ENCODE measurements around the gene HP.

Gene HP

DNA sequence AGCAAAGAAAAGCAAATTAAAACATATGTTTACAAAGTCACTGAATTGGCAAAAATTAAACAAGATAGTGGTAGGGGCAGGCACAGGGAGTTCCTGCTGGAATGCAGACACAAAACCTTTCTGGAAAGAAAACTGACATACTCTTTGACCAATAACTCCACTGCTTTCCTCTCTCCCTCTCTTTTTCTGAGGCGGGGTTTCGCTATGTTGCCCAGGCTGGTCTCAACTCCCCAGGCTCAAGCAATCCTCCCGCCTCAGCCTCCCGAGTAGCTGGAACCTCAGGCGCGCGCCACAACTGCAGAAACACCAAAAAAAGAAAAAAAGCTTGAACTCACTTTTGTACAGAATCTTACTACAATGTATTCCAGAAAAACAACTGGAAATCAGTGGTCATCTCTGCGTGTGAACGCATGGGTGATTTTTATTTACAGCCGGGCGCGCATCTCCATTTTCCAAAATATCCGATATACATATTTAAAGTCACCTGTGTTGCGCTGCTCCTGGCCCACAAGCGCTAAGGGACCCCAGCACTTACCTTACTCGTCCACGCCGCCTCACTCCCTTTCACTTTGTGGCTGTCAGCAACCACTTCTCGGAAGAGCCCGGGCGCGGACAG, 38.6 kb downstream of the HP start:
- no peak for DNase-seq

GRCh38 chr16:72093448-72094265, 39.4 kb downstream of the HP start, which contains the start of the genes DHX38 and TXNL4B:
DHX38 (plus strand) TSS chr16:72093847; CDS start chr16:72096158, 2,311 bp downstream.
TXNL4B (minus strand) TSS chr16:72093620; CDS start chr16:72090749, 2,871 bp downstream.
- DNase-seq: peak; percentile 99

DNA sequence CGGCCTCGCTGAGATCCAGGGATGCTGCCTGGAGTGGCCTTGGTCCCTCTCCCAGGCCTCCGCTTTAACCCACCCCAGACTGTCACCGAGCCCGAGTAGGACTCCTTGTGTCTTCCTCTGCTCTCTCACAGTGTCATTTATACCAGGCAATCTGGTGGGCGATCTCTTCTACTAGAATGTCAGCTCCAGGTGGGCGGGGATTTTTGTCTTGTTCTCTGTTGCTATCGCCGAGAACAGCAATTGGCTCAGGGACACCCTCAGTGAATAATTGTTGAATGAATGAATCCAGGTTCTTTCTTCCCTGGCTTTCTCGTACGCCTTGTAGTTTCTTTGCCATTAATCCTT, 39.9 kb downstream of the HP start:
- DNase-seq: no peak

DNA sequence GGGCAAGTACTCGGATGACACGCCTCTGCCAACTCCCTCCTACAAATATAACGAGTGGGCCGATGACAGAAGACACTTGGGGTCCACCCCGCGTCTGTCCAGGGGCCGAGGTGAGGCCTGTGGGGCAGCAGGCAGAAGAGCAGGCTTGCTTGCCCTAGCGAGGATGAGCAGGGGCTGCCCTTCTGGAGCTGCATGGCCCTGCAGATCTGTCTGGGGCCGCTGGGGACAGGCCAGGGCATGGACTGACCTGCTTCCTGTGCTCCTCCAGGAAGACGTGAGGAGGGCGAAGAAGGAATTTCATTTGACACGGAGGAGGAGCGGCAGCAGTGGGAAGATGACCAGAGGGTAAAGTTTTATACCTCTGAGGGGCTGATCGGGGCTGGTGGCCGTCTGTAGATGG, 44.6 kb downstream of the HP start:
- DNase-seq: no peak

- peak; percentile 55 for DNase-seq
Measured at GRCh38 chr16:72099377-72099818, 45.1 kb downstream of the HP start.

DNA sequence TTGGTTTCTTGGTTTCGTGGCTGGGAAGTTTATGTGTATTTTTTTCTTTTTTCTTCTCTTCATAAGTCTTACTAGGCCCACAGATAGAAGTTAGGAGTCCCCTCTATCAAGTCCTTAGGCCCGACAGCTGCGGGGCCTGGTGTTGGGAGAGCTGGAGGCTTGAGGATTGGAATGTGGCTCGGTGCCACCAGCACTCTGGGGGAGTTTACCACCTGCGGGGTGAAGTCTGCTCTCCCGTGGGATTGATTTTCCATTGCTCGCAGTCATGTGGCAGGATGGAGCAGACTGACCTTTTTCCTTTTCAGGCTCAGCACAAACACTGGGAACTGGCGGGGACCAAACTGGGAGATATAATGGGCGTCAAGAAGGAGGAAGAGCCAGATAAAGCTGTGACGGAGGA, 46.9 kb downstream of the HP start:
- DNase-seq: no peak

GRCh38 chr16:72104905-72105304, 50.6 kb downstream of the HP start:
- DNase-seq: no peak

GRCh38 chr16:72105978-72106377, 51.7 kb downstream of the HP start:
- no peak for DNase-seq

DNA sequence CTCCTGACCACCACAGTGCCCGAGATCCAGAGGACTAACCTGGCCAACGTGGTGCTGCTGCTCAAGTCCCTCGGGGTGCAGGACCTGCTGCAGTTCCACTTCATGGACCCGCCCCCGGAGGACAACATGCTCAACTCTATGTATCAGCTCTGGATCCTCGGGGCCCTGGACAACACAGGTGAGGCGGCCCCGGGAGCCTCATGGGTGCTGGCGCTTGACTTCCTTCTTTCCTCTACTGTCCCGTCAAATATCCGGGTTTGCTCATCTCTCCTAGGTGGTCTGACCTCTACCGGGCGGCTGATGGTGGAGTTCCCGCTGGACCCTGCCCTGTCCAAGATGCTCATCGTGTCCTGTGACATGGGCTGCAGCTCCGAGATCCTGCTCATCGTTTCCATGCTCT, 53.1 kb downstream of the HP start:
- no peak for DNase-seq

GRCh38 chr16:72108353-72109102, 54.2 kb downstream of the HP start:
- no peak for DNase-seq

DNA sequence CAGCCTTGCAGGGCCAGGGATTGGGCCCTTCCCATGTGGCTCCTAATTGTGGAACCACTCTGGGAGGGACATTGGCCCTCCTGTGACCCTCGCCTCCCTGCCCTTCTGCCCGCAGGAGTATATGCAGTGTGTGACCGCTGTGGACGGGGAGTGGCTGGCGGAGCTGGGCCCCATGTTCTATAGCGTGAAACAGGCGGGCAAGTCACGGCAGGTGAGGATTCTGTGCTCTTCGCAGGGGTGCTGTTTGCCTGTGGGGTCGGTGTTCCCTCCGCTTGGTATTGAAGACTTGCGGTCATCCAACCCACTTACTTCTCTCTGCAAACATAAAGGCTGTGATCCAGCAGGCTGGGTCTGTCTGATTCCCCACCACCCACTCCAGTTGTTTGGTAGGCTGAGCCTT, 55.0 kb downstream of the HP start:
- no peak for DNase-seq

DNA sequence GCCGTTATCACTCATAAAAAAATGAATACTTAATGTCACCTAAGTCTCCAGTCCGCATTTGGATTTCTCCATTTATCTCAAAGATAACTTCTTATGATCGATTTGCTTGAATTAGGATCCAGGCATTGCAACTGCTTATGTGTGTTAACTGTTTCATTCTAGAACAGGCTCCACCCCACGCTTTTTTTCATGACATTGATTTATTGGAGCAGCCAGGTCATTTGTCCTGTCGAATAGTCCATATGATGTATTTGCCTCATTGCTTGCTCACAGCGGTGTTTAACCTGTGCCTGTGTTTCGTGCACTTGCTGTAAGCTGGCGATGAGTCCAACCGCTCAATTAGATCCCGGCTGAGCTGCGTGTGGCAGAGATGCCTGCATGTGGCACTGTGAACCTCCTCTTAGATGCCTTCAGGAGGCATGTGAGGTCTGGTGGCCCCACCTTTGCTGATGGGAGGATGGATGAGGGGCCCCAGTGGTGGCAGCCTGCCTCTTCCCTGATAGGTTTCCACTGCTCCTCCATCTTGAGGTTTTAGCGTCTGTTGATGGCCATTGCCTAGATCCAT, 55.7 kb downstream of the HP start:
- no peak for DNase-seq
